ENCODE data around the gene SNX25.

DNA sequence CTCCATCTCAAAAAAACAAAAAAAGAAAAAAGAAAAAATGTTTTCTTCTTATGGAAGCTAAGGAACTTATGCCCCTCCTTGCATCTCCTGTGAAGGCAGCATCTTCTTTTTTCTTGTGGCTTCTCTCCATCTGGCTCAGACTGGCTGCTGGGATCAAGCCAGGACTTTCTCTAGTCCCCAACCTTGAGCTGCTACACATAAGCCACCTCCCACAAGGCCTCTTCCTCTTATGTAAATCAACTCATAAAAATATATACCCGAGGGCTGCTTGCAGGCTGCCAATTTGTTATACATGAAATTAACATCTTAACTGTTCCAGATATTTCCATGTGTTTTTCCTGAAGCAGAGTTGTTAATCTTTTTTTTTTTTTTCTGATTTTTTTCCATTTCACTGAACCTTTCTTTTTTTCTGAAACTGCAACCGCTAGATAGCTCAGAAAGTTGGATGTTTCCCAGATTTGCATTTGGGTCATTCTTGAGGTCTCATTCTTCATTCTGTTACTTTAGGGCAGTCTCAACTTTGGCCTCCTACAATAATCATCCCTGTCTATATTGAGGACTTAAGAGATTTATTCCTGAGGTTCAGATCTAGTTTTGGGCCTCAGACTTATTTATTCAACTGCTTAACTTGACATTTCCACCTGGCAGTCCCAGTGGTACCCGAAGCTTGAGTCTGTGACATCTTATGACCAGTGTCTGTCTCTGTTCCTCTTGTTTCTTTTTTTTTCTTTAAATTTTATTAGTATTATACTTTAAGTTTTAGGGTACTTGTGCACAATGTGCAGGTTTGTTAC is 10.3 kb downstream of the SNX25 start:
- TF ChIP-seq, protein P1, sequence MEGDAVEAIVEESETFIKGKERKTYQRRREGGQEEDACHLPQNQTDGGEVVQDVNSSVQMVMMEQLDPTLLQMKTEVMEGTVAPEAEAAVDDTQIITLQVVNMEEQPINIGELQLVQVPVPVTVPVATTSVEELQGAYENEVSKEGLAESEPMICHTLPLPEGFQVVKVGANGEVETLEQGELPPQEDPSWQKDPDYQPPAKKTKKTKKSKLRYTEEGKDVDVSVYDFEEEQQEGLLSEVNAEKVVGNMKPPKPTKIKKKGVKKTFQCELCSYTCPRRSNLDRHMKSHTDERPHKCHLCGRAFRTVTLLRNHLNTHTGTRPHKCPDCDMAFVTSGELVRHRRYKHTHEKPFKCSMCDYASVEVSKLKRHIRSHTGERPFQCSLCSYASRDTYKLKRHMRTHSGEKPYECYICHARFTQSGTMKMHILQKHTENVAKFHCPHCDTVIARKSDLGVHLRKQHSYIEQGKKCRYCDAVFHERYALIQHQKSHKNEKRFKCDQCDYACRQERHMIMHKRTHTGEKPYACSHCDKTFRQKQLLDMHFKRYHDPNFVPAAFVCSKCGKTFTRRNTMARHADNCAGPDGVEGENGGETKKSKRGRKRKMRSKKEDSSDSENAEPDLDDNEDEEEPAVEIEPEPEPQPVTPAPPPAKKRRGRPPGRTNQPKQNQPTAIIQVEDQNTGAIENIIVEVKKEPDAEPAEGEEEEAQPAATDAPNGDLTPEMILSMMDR (IDR thresholded peaks at IDR 0.05), result no peak
- no peak for TF ChIP-seq POLR2A (IDR thresholded peaks at IDR 0.05)
- TF ChIP-seq POLR2AphosphoS5 (IDR thresholded peaks at IDR 0.05), result no peak
